Chondrocyte (in vitro differentiated cells): ENCODE results near the gene DDHD1. TPM values are rescaled to one million over a fixed set of nuclear protein-coding genes. Genes with fewer than 3 reads are reported as not detected.

Source experiments
- DNase-seq: peaks from one replicate; pipeline ENCODE4 v3.0.0; 2021; ENCODE audit warnings: mixed read lengths, low spot score
- H3K27ac Mint-ChIP-seq: one replicate; pipeline ENCODE4 v1.8.0; 2021; ENCODE audit warnings: mild to moderate bottlenecking, moderate library complexity, mixed read lengths; ENCODE audit not compliant: unreplicated experiment
- H3K27me3 Mint-ChIP-seq: 2 replicates; pipeline ENCODE4 v1.8.0; 2021; ENCODE audit warnings: low read depth, mixed read lengths
- H3K36me3 Mint-ChIP-seq: 2 replicates; pipeline ENCODE4 v1.8.0; 2021; ENCODE audit warnings: low read depth, mixed read lengths
- H3K4me1 Mint-ChIP-seq: 2 replicates; pipeline ENCODE4 v1.8.0; 2021; ENCODE audit warnings: low read depth, mild to moderate bottlenecking, mixed read lengths
- H3K4me3 Mint-ChIP-seq: one replicate; pipeline ENCODE4 v1.8.0; 2021; ENCODE audit warnings: mild to moderate bottlenecking, moderate library complexity, mixed read lengths; ENCODE audit not compliant: unreplicated experiment
- H3K9me3 Mint-ChIP-seq: 2 replicates; pipeline ENCODE4 v1.8.0; 2021; ENCODE audit warnings: low read depth, mixed read lengths
- CTCF ChIP-seq: fragments of 200-600 bp; sonication (generic); IDR thresholded peaks from 2 replicates; pipeline ENCODE4 v1.5.0; 2021; ENCODE audit warnings: antibody characterized with exemption, mild to moderate bottlenecking, moderate library complexity
- total RNA-seq: library from RNA; stranded (reverse); gene quantifications from 3 replicates; pipeline ENCODE4 v1.2.1, GENCODE V29; 2021

Gene DDHD1
- total RNA-seq, 1 donor from 2014 or later, result 12.9 TPM

DNA sequence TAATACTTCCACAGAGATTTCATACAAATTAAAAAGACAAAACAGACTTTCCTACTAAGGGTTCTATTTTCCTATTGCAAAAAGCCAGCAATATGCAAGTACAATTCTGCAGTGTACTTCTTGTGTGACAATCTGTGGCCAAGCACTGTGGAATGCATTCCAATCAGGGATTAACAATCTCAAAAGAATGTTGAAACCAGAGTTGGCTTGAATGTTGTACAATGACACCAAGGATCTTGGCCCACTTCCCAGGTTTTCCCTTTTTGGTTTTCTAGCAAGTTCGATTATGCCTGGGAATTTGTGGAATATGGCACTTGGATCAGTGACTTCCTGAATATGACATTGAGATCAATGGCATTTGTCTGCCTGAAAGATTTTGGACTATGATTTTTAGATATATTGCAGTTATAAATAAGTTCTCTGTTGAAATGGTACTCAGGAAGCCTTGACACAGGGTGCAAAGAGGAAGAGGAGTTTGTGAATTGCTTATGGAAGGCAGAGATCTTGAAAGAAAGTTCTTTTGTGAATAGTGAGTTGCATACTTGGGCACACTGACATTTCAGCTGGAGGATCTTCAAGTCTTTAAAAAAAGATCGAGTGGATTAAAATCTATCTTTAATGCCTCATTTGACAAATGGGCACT is 120.8 kb downstream of the DDHD1 start:
- Mint-ChIP-seq H3K4me3 (no peak overlapping the region), H3K27me3 (no peaks in the 10 kb centered on the region), H3K9me3 (no peaks in the 10 kb centered on the region), H3K27ac (peak overlapping the region; percentile 63), H3K4me1 (peaks cover 56% of the 10 kb centered on the region), H3K36me3 (peaks cover 2% of the 10 kb centered on the region)
- no peak for DNase-seq
- TF ChIP-seq CTCF, result no peak

DNA sequence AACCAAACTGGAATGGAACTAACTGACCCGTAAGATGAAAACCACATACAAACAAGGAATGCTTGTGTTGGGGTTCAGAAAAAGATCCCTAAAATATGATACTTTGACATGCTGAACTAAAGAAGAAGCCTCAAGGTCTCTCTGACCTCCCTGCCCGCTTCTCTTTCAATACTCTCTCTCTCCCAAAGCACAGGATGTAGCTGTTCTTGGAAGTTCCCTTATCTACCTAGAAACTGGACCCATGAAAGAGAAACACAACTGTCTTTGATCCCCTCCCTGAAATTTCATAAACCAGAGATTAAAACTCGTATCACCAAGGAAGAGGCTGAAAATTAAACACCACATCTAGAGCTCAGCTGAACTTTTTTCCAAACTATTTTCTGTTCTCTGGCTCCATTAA is 125.6 kb downstream of the DDHD1 start:
- DNase-seq, result no peak
- Mint-ChIP-seq H3K27ac (no peak overlapping the region), H3K27me3 (no peaks in the 10 kb centered on the region), H3K9me3 (no peaks in the 10 kb centered on the region), H3K4me1 (peaks cover 25% of the 10 kb centered on the region), H3K36me3 (peaks cover 2% of the 10 kb centered on the region), H3K4me3 (no peak overlapping the region)
- TF ChIP-seq CTCF, result no peak

DNA sequence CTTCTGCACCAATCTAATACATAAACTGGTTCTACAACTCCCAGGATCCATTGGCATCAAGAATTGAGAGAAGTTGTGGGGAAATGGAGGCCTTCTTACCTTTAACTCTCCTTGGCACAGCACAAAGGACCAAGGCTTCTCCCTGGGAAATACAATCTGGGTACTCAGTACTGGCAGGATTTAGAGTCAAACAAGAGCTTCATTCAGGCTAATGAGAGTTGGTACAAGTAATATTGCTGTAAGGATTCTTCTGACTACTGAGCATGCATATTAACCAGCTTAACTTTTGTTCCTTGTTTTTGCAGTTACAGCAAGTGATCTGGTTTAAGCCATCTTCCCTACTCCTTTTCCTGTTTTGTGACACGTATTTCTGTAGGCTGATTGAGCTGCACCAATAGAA is 126.1 kb downstream of the DDHD1 start:
- TF ChIP-seq CTCF, result no peak
- no peaks in the 10 kb centered on the region for H3K9me3 Mint-ChIP-seq
- H3K4me1 Mint-ChIP-seq, result peaks cover 23% of the 10 kb centered on the region
- no peaks in the 10 kb centered on the region for H3K27me3 Mint-ChIP-seq
- peaks cover 2% of the 10 kb centered on the region for H3K36me3 Mint-ChIP-seq
- DNase-seq, result no peak
- no peak overlapping the region for H3K27ac Mint-ChIP-seq
- no peak overlapping the region for H3K4me3 Mint-ChIP-seq

DNA sequence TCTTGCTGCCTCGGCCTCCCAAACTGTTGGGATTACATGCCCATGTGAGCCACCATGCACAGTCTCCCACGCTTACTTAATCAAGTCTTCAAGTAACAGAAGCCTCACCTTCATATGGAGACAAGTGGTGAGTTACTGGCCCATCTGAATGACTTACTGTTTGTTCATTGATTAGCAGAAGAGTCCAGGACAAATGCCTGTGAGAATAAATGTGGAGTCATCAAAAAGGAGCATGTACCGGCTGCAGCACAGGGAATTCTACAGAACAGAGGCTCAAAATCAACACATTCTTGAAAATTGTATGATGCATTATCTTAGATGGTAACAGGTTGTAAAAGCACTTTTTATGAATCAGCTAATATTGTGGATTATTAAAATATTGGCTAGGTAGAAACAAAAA is 129.8 kb downstream of the DDHD1 start:
- Mint-ChIP-seq H3K4me1 (peaks cover 34% of the 10 kb centered on the region), H3K27me3 (no peaks in the 10 kb centered on the region), H3K4me3 (no peak overlapping the region), H3K9me3 (no peaks in the 10 kb centered on the region), H3K27ac (no peak overlapping the region), H3K36me3 (no peaks in the 10 kb centered on the region)
- DNase-seq, result no peak
- TF ChIP-seq CTCF, result no peak

- no peaks in the 10 kb centered on the region for H3K9me3 Mint-ChIP-seq
- no peak for TF ChIP-seq CTCF
- no peaks in the 10 kb centered on the region for H3K36me3 Mint-ChIP-seq
- H3K27me3 Mint-ChIP-seq, result no peaks in the 10 kb centered on the region
- H3K4me1 Mint-ChIP-seq, result peaks cover 34% of the 10 kb centered on the region
- DNase-seq, result no peak
- H3K4me3 Mint-ChIP-seq, result no peak overlapping the region
- H3K27ac Mint-ChIP-seq, result no peak overlapping the region
Measured at GRCh38 chr14:53022593-53022992, 130.5 kb downstream of the DDHD1 start.
